ENCODE data around the gene FAM114A1.

- no peak for TF ChIP-seq CTCF (IDR thresholded peaks at IDR 0.05)
- TF ChIP-seq POLR2AphosphoS5 (IDR thresholded peaks at IDR 0.05; ENCODE audit: low read depth, low read length): no peak
- TF ChIP-seq SIN3A (IDR thresholded peaks at IDR 0.05; ENCODE audit: borderline replicate concordance, insufficient read depth, low read depth, low read length): no peak
- TF ChIP-seq REST (IDR thresholded peaks at IDR 0.05; ENCODE audit: insufficient read depth in 1 of 2, low read depth in 2 of 2, low read length in 1 of 2): no peak
- no peak for TF ChIP-seq TCF7L2 (IDR thresholded peaks at IDR 0.05; ENCODE audit: low read depth, low read length)
These were observed 43.8 kb upstream of the FAM114A1 start for GRCh38 chr4:38823766-38824165.
